WTC11 (cell line): ENCODE measurements around the gene TMEM89. TPM values are rescaled to one million over a fixed set of nuclear protein-coding genes. Genes with fewer than 3 reads are reported as not detected.

Experiments used
- ATF1 ChIP-seq: sonication (generic); formaldehyde crosslinking; IDR thresholded peaks from 2 replicates; pipeline ENCODE4 v1.8.1; 2023; ENCODE audit warnings: mild to moderate bottlenecking, moderate library complexity, missing genetic modification reagents
- E2F5 ChIP-seq: sonication (generic); formaldehyde crosslinking; IDR thresholded peaks from 2 replicates; pipeline ENCODE4 v1.8.1; 2022; ENCODE audit warnings: mild to moderate bottlenecking, moderate library complexity, missing genetic modification reagents
- ELF4 ChIP-seq: sonication (generic); formaldehyde crosslinking; IDR thresholded peaks from 2 replicates; pipeline ENCODE4 v1.8.1; 2022; ENCODE audit warnings: low read depth, mild to moderate bottlenecking, moderate library complexity, missing genetic modification reagents
- EMX1 ChIP-seq: fragments of 250-450 bp; sonication (Bioruptor Pico); IDR thresholded peaks from 2 replicates; pipeline ENCODE4 v1.8.0; 2021; ENCODE audit warnings: mild to moderate bottlenecking
- ETV6 ChIP-seq: sonication (generic); formaldehyde crosslinking; IDR thresholded peaks from 2 replicates; pipeline ENCODE4 v1.8.1; 2022; ENCODE audit warnings: mild to moderate bottlenecking, missing genetic modification reagents
- FOXP4 ChIP-seq: sonication (generic); formaldehyde crosslinking; IDR thresholded peaks from 2 replicates; pipeline ENCODE4 v1.8.0; 2022; ENCODE audit warnings: mild to moderate bottlenecking, missing genetic modification reagents
- GABPB1 ChIP-seq: sonication (generic); formaldehyde crosslinking; IDR thresholded peaks from 2 replicates; pipeline ENCODE4 v1.8.1; 2023; ENCODE audit warnings: mild to moderate bottlenecking, missing genetic modification reagents
- GRHL2 ChIP-seq: fragments of 250-450 bp; sonication (Bioruptor Pico); IDR thresholded peaks from 2 replicates; pipeline ENCODE4 v1.8.0; 2022; ENCODE audit warnings: mild to moderate bottlenecking, moderate library complexity; ENCODE audit not compliant: insufficient replicate concordance, severe bottlenecking
- HMGXB4 ChIP-seq: sonication (generic); formaldehyde crosslinking; IDR thresholded peaks from 2 replicates; pipeline ENCODE4 v1.8.1; 2023; ENCODE audit warnings: mild to moderate bottlenecking, moderate library complexity, missing genetic modification reagents
- KAT7 ChIP-seq: sonication (generic); formaldehyde crosslinking; IDR thresholded peaks from 2 replicates; pipeline ENCODE4 v1.8.1; 2023; ENCODE audit warnings: missing genetic modification reagents, mild to moderate bottlenecking, borderline replicate concordance
- OVOL2 ChIP-seq: fragments of 250-450 bp; sonication (Bioruptor Pico); IDR thresholded peaks from 2 replicates; pipeline ENCODE4 v1.9.0; 2021; ENCODE audit warnings: mild to moderate bottlenecking, borderline replicate concordance
- RELA ChIP-seq: sonication (generic); formaldehyde crosslinking; IDR thresholded peaks from 2 replicates; pipeline ENCODE4 v1.8.1; 2022; ENCODE audit warnings: missing genetic modification reagents, mild to moderate bottlenecking, borderline replicate concordance
- SMAD3 ChIP-seq: sonication (generic); formaldehyde crosslinking; IDR thresholded peaks from 2 replicates; pipeline ENCODE4 v1.8.0; 2022; ENCODE audit warnings: missing genetic modification reagents, mild to moderate bottlenecking, borderline replicate concordance
- ZBTB21 ChIP-seq: sonication (generic); formaldehyde crosslinking; IDR thresholded peaks from 2 replicates; pipeline ENCODE4 v1.8.1; 2023; ENCODE audit warnings: mild to moderate bottlenecking, missing genetic modification reagents, borderline replicate concordance
- ZNF121 ChIP-seq: sonication (generic); formaldehyde crosslinking; IDR thresholded peaks from 2 replicates; pipeline ENCODE4 v1.8.0; 2023; ENCODE audit warnings: missing genetic modification reagents
- ZNF138 ChIP-seq: sonication (generic); formaldehyde crosslinking; conservative IDR thresholded peaks from 2 replicates; pipeline ENCODE4 v1.8.1; 2022; ENCODE audit warnings: mild to moderate bottlenecking, moderate library complexity, missing genetic modification reagents
- ZNF219 ChIP-seq: sonication (generic); formaldehyde crosslinking; IDR thresholded peaks from 2 replicates; pipeline ENCODE4 v1.8.0; 2023; ENCODE audit warnings: missing genetic modification reagents, mild to moderate bottlenecking, borderline replicate concordance
- total RNA-seq: library from RNA; stranded (reverse); gene quantifications from 3 replicates; pipeline ENCODE4 v1.2.3, GENCODE V29; 2021
- TF ChIP-seq, protein P1 (sequence below): sonication (generic); formaldehyde crosslinking; IDR thresholded peaks from 2 replicates; pipeline ENCODE4 v1.8.0; 2023; ENCODE audit warnings: missing genetic modification reagents, mild to moderate bottlenecking, borderline replicate concordance
- TF ChIP-seq, protein P2 (sequence below): fragments of 250-450 bp; sonication (Bioruptor Pico); conservative IDR thresholded peaks from 2 replicates; pipeline ENCODE4 v1.9.0; 2021; ENCODE audit warnings: mild to moderate bottlenecking
- TF ChIP-seq, protein P3 (sequence below): sonication (generic); formaldehyde crosslinking; conservative IDR thresholded peaks from 2 replicates; pipeline ENCODE4 v1.8.1; 2023; ENCODE audit warnings: mild to moderate bottlenecking, low read depth, missing genetic modification reagents, moderate library complexity

TMEM89 gene
- total RNA-seq, 1 experiment from 2014 or later: 0.66 TPM

DNA sequence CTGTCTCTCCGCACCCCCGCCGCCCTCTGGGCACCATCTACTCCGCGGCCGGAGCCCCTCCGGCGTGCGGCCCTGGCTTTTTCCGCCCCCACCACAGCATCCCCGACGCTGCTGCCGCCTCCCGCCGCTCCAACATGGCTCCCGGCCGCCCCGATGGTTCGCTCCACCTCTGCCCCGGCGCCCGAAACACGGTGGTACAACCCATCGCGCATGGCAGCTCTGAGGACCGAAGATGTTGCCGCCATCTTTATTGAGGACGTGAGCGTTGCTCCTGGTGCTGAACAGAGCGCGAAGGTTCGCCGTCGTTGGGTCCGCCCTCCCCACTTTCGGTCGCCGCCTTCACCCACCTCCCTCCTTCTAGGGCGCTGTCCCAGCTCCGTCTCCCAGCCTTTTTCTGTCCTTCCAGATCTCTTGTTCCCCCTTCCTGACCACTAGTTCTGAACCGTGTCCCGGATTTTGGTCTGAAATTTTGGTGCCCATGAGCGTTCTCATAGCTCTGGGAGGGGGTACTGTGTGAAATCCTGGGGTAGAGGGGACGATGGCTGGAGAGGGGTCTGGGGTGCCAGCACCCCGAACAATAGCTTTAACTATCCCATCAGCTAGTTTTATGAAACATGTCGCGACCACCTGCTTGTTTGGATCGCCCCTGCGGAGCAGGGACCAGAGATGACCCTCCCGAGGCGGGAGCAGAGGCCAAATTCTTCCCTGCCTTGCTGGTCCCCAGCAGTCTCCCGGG is 41.4 kb upstream of the TMEM89 start, which contains the start of gene CELSR3 (continued):
- TF ChIP-seq RELA: 0 out of 2 replicates have a peak, but pooled peaks have one; percentile 17
- no peak for TF ChIP-seq ATF1 (CRISPR knock-in tag)
- TF ChIP-seq ZNF138 (CRISPR knock-in tag): peak; percentile 58; the same call in 1 of the 2 replicates
- TF ChIP-seq ETV6 (CRISPR knock-in tag): peak; percentile 54; the same call in 1 of the 2 replicates
- TF ChIP-seq, protein P1, sequence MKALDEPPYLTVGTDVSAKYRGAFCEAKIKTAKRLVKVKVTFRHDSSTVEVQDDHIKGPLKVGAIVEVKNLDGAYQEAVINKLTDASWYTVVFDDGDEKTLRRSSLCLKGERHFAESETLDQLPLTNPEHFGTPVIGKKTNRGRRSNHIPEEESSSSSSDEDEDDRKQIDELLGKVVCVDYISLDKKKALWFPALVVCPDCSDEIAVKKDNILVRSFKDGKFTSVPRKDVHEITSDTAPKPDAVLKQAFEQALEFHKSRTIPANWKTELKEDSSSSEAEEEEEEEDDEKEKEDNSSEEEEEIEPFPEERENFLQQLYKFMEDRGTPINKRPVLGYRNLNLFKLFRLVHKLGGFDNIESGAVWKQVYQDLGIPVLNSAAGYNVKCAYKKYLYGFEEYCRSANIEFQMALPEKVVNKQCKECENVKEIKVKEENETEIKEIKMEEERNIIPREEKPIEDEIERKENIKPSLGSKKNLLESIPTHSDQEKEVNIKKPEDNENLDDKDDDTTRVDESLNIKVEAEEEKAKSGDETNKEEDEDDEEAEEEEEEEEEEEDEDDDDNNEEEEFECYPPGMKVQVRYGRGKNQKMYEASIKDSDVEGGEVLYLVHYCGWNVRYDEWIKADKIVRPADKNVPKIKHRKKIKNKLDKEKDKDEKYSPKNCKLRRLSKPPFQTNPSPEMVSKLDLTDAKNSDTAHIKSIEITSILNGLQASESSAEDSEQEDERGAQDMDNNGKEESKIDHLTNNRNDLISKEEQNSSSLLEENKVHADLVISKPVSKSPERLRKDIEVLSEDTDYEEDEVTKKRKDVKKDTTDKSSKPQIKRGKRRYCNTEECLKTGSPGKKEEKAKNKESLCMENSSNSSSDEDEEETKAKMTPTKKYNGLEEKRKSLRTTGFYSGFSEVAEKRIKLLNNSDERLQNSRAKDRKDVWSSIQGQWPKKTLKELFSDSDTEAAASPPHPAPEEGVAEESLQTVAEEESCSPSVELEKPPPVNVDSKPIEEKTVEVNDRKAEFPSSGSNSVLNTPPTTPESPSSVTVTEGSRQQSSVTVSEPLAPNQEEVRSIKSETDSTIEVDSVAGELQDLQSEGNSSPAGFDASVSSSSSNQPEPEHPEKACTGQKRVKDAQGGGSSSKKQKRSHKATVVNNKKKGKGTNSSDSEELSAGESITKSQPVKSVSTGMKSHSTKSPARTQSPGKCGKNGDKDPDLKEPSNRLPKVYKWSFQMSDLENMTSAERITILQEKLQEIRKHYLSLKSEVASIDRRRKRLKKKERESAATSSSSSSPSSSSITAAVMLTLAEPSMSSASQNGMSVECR (CRISPR knock-in tag): peak; percentile 4
- TF ChIP-seq, protein P2, sequence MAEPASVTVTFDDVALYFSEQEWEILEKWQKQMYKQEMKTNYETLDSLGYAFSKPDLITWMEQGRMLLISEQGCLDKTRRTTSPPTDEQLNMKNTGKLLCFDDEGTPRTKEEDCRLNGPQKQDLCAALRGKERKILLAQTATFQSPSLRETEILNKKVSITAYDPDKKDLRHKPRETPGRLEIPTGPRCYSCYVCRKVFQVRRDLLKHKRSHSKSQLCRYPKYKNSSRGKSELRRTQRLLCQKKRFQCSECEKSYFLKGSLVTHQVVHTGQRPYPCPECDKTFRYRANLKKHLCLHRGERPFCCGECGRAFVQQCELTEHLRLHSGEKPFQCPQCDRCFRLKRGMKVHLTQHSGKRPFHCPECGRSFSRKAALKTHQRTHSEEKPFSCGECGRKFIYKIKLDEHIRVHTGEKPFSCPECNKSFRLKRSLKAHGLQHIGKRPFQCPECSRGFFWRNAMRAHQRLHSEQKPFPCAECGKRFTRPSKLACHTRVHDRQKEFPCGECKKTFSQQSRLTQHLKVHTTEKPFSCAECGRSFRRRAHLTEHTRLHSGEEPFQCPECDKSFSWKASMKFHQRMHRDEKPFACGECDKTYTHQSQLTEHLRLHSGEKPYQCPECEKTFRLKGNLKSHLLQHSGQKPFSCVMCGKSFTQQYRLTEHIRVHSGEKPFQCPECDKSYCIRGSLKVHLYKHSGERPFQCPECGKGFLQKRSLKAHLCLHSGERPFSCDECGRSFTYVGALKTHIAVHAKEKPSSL (CRISPR knock-in tag): 0 out of 2 replicates have a peak, but pooled peaks have one; percentile 15
- 0 out of 2 replicates have a peak, but pooled peaks have one; percentile 6 for TF ChIP-seq ZNF121 (CRISPR knock-in tag)
- TF ChIP-seq HMGXB4 (CRISPR knock-in tag): no peak
- peak; percentile 65; the same call in 1 of the 2 replicates for TF ChIP-seq FOXP4 (CRISPR knock-in tag)
- TF ChIP-seq GRHL2 (CRISPR knock-in tag): no peak
- 0 out of 2 replicates have a peak, but pooled peaks have one; percentile 32 for TF ChIP-seq KAT7 (CRISPR knock-in tag)
- no peak; the same call in 1 of the 2 replicates for TF ChIP-seq SMAD3 (CRISPR knock-in tag)
- no peak for TF ChIP-seq GABPB1 (CRISPR knock-in tag)
- TF ChIP-seq OVOL2 (CRISPR knock-in tag): no peak
- TF ChIP-seq, protein P3, sequence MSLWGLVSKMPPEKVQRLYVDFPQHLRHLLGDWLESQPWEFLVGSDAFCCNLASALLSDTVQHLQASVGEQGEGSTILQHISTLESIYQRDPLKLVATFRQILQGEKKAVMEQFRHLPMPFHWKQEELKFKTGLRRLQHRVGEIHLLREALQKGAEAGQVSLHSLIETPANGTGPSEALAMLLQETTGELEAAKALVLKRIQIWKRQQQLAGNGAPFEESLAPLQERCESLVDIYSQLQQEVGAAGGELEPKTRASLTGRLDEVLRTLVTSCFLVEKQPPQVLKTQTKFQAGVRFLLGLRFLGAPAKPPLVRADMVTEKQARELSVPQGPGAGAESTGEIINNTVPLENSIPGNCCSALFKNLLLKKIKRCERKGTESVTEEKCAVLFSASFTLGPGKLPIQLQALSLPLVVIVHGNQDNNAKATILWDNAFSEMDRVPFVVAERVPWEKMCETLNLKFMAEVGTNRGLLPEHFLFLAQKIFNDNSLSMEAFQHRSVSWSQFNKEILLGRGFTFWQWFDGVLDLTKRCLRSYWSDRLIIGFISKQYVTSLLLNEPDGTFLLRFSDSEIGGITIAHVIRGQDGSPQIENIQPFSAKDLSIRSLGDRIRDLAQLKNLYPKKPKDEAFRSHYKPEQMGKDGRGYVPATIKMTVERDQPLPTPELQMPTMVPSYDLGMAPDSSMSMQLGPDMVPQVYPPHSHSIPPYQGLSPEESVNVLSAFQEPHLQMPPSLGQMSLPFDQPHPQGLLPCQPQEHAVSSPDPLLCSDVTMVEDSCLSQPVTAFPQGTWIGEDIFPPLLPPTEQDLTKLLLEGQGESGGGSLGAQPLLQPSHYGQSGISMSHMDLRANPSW (CRISPR knock-in tag): no peak
- no peak for TF ChIP-seq ZNF219 (CRISPR knock-in tag)
- peak; percentile 73; the same call in 1 of the 2 replicates for TF ChIP-seq ZBTB21 (CRISPR knock-in tag)
- TF ChIP-seq E2F5: peak; percentile 73; the same call in 1 of the 2 replicates
- no peak for TF ChIP-seq ELF4 (CRISPR knock-in tag)
- TF ChIP-seq EMX1 (CRISPR knock-in tag): no peak; the same call in 1 of the 2 replicates
- TF ChIP-seq, all 79 proteins: peak for 15
